NK-92 treated with Interleukin-12 subunit alpha and Interleukin-12 subunit beta, amount 100 ng/mL, for 24 hours (cell line): ENCODE results near the gene SDK1.

Experiments
- DNase-seq: peaks from one replicate; lab custom pipeline; 2025; lab: John Stamatoyannopoulos, UW

Gene SDK1

GRCh38 chr7:3787717-3788264 is 486.7 kb downstream of the SDK1 start:
- DNase-seq, result no peak

- DNase-seq, result no peak
These were observed 489.8 kb downstream of the SDK1 start for GRCh38 chr7:3790803-3791202.

GRCh38 chr7:3791327-3791726 is 490.3 kb downstream of the SDK1 start:
- DNase-seq, result no peak

- DNase-seq, result no peak
These were observed 494.1 kb downstream of the SDK1 start for GRCh38 chr7:3795141-3795540.

- DNase-seq, result no peak
These were observed 494.7 kb downstream of the SDK1 start for GRCh38 chr7:3795781-3796180.

GRCh38 chr7:3805151-3805550 is 504.1 kb downstream of the SDK1 start:
- DNase-seq, result no peak

GRCh38 chr7:3806516-3806915 is 505.5 kb downstream of the SDK1 start:
- DNase-seq, result no peak

GRCh38 chr7:3807824-3808223 is 506.8 kb downstream of the SDK1 start:
- no peak for DNase-seq

GRCh38 chr7:3821488-3821887 is 520.4 kb downstream of the SDK1 start:
- DNase-seq, result no peak

- DNase-seq, result no peak
These were observed 524.4 kb downstream of the SDK1 start for GRCh38 chr7:3825491-3825890.

- no peak for DNase-seq
These were observed 531.1 kb downstream of the SDK1 start for GRCh38 chr7:3832199-3832598.

- DNase-seq, result no peak
These were observed 534.1 kb downstream of the SDK1 start for GRCh38 chr7:3835109-3835508.

GRCh38 chr7:3836855-3837254 is 535.8 kb downstream of the SDK1 start:
- no peak for DNase-seq

GRCh38 chr7:3844540-3845151 is 543.6 kb downstream of the SDK1 start:
- DNase-seq, result no peak

- DNase-seq, result no peak
These were observed 545.7 kb downstream of the SDK1 start for GRCh38 chr7:3846738-3847137.

- no peak for DNase-seq
These were observed 546.3 kb downstream of the SDK1 start for GRCh38 chr7:3847336-3847735.

GRCh38 chr7:3859431-3859830 is 558.4 kb downstream of the SDK1 start:
- no peak for DNase-seq

GRCh38 chr7:3860932-3861331 is 559.9 kb downstream of the SDK1 start:
- DNase-seq, result no peak

- no peak for DNase-seq
These were observed 560.3 kb downstream of the SDK1 start for GRCh38 chr7:3861386-3861785.

- no peak for DNase-seq
These were observed 560.9 kb downstream of the SDK1 start for GRCh38 chr7:3861941-3862340.

- DNase-seq, result no peak
These were observed 561.7 kb downstream of the SDK1 start for GRCh38 chr7:3862774-3863173.

- DNase-seq, result no peak
These were observed 565.2 kb downstream of the SDK1 start for GRCh38 chr7:3866277-3866676.

GRCh38 chr7:3867863-3868262 is 566.8 kb downstream of the SDK1 start:
- DNase-seq, result no peak

- DNase-seq, result no peak
These were observed 578.5 kb downstream of the SDK1 start for GRCh38 chr7:3879355-3880075.
